GM19328 (cell line): Measurements from ENCODE around the gene ADD1.

Experiments used
- ATAC-seq: cut with Tn5 transposase; IDR thresholded peaks from one replicate; pipeline ENCODE4 v1.9.1; 2021; ENCODE audit warnings: mild to moderate bottlenecking, moderate library complexity; ENCODE audit not compliant: unreplicated experiment

Gene ADD1

GRCh38 chr4:2961811-2962441 lies 118.3 kb downstream of the ADD1 start:
- ATAC-seq, result no peak

GRCh38 chr4:2962614-2963174 lies 119.0 kb downstream of the ADD1 start:
- peak; percentile 30 for ATAC-seq

- ATAC-seq, result peak; percentile 85
These were observed 119.7 kb downstream of the ADD1 start, which contains the start of the genes GRK4 and NOP14 for GRCh38 chr4:2963175-2963965. GRK4 (plus strand) TSS chr4:2963571; CDS start chr4:2964071, 500 bp downstream. NOP14 (minus strand) TSS chr4:2963406; CDS start chr4:2963319, 87 bp downstream.

- ATAC-seq, result peak; percentile 33
These were observed 120.4 kb downstream of the ADD1 start for GRCh38 chr4:2963966-2964471.

- ATAC-seq, result no peak
These were observed 121.1 kb downstream of the ADD1 start for GRCh38 chr4:2964706-2965258.

- ATAC-seq, result no peak
These were observed 121.6 kb downstream of the ADD1 start for GRCh38 chr4:2965262-2965661.

- ATAC-seq, result no peak
These were observed 124.7 kb downstream of the ADD1 start for GRCh38 chr4:2968381-2968780.

GRCh38 chr4:2971275-2971674 lies 127.6 kb downstream of the ADD1 start:
- ATAC-seq, result no peak

- no peak for ATAC-seq
These were observed 133.8 kb downstream of the ADD1 start for GRCh38 chr4:2977211-2978088.
